ENCODE measurements around the gene SNHG17.
"Not testable (repeated sequence)": the region's sequence is repeated elsewhere in the genome, so short reads cannot be mapped to it uniquely, and the experiment has no call there.

DNA sequence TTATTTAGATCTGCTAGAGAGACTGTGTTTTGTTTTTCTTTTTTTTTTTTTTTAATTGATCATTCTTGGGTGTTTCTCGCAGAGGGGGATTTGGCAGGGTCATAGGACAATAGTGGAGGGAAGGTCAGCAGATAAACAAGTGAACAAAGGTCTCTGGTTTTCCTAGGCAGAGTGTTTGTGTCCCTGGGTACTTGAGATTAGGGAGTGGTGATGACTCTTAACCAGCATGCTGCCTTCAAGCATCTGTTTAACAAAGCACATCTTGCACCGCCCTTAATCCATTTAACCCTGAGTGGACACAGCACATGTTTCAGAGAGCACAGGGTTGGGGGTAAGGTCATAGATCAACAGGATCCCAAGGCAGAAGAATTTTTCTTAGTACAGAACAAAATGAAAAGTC is 25.5 kb upstream of the SNHG17 start:
- not testable (repeated sequence) for TF ChIP-seq CTCF, POLR2A (IDR thresholded peaks at IDR 0.05)

Data from thyroid gland (tissue), 4 donors.